Bronchial epithelial cell (primary cell): Measurements from ENCODE around the gene EN2. TPM values are rescaled to one million over a fixed set of nuclear protein-coding genes. Genes with fewer than 3 reads are reported as not detected.

Experiments used
- DNase-seq: peaks from one replicate; pipeline ENCODE4 v3.0.0-alpha.2; 2010; ENCODE audit warnings: low read depth
- FAIRE-seq: peaks from 2 replicates; lab custom pipeline; 2011; peaks lifted over from hg19 to GRCh38; lab: Jason Lieb, UNC
- H3K27me3 ChIP-seq: 2 replicates; pipeline ENCODE4 v1.5.1; 2011; ENCODE audit warnings: low read length; ENCODE audit not compliant: control insufficient read depth, insufficient read depth
- H3K36me3 ChIP-seq: 2 replicates; pipeline ENCODE4 v1.5.1; 2011; ENCODE audit warnings: low read length; ENCODE audit not compliant: control insufficient read depth, insufficient read depth
- H3K4me3 ChIP-seq: 2 replicates; pipeline ENCODE4 v1.5.1; 2011; ENCODE audit warnings: mild to moderate bottlenecking, low read depth, low read length, control low read depth
- total RNA-seq: library from RNA; depleted of rRNA; stranded (reverse); fragments of >200 nt; gene quantifications from 2 replicates; pipeline ENCODE4 v1.2.1, GENCODE V29; 2014
- TF ChIP-seq, protein P1 (sequence below): IDR thresholded peaks from 2 replicates; pipeline ENCODE4 v1.5.1; 2011; ENCODE audit warnings: mild to moderate bottlenecking, moderate library complexity, low read length, control low read depth, inconsistent platforms; ENCODE audit not compliant: insufficient read depth, severe bottlenecking

EN2 gene
- total RNA-seq, 1 donor from 2014 or later: not detected

DNA sequence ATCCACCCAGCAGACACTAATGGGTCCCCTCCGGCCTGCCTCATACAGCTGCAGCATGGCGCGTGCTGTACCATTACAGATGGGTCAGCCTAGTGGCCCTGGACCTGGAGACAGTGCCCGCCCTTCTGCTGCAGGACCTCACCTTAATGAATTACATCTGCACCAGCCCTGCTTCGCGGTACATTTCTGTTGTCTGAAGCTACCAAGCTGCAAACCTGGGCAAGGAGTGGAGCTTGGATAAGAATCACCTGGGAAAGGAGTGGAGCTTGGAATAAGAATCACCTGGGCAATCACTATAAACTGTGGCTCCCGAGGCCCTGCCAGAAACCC is 33.0 kb upstream of the EN2 start:
- no peak for FAIRE-seq
- no peaks in the 10 kb centered on the region for H3K27me3 ChIP-seq

DNA sequence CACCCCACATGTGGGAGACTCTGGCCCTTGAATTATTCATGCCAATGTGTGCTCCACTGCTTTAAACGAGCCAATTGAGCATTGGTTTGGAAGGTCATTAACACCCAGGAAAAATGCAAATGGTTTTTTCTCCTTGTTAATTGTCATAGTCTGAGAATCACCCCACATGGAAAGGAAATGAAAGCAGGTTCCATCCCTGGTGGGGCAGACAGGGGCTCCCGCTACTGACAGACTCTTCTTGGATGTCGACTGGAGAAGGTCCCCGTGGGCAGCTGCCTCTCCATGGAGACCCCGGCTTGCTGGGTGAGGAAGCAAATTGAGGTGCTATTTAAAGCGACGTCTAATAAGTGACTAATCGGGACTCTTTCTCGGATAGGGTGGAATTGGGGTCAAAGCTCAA is 32.0 kb upstream of the EN2 start:
- no peak for DNase-seq
- Histone ChIP-seq H3K4me3 (no peak overlapping the region), H3K27me3 (no peaks in the 10 kb centered on the region), H3K36me3 (no peaks in the 10 kb centered on the region)
- no peak for FAIRE-seq
- TF ChIP-seq, protein P1, sequence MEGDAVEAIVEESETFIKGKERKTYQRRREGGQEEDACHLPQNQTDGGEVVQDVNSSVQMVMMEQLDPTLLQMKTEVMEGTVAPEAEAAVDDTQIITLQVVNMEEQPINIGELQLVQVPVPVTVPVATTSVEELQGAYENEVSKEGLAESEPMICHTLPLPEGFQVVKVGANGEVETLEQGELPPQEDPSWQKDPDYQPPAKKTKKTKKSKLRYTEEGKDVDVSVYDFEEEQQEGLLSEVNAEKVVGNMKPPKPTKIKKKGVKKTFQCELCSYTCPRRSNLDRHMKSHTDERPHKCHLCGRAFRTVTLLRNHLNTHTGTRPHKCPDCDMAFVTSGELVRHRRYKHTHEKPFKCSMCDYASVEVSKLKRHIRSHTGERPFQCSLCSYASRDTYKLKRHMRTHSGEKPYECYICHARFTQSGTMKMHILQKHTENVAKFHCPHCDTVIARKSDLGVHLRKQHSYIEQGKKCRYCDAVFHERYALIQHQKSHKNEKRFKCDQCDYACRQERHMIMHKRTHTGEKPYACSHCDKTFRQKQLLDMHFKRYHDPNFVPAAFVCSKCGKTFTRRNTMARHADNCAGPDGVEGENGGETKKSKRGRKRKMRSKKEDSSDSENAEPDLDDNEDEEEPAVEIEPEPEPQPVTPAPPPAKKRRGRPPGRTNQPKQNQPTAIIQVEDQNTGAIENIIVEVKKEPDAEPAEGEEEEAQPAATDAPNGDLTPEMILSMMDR: no peak

More for the DNA sequence above, 33.0 kb upstream of the EN2 start:
- no peak for DNase-seq
- H3K36me3 ChIP-seq: no peaks in the 10 kb centered on the region
- no peak overlapping the region for H3K4me3 ChIP-seq
- TF ChIP-seq, protein P1: no peak

DNA sequence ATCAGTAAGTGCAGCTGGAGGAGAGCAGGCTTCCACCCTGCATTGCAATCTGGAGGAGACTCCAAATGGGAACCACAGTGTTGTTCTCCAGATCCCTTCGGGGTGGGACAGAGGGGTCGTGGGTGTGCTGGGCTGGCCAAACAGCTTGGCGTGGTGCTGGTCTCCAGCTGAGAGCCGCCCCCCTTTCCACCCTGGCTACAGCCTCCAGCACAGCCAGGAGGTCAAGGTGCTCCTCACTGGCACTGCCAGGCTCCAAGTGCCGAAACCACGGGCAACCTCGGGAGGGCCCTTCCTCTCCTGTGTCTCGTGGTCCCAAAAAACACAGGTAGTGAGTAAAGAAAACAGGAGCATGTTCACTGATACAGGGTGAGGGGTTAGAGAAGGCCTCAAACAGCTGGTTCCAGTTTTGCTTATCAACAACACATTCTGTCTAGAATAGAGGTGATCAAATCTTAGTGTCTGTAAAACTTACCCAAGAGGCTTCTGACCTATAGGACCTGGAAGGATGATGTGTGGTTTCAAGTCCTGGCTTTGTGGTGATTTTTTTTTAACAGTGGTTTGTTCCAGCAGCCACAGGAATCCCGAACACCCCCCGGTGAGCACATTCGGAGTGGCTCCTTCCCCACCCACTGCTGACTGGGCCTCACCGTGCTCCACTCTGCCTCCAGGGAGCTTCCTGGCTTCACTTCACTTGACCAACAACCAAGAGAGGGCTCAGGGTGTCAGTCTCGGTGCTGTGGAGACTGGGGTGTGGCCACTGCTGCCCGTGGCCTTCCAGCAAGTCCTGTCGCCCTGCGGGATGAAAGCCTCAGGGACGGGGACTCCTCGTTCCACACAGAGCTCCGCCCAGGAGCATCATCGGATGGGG is 31.2 kb upstream of the EN2 start:
- no peaks in the 10 kb centered on the region for H3K27me3 ChIP-seq

DNA sequence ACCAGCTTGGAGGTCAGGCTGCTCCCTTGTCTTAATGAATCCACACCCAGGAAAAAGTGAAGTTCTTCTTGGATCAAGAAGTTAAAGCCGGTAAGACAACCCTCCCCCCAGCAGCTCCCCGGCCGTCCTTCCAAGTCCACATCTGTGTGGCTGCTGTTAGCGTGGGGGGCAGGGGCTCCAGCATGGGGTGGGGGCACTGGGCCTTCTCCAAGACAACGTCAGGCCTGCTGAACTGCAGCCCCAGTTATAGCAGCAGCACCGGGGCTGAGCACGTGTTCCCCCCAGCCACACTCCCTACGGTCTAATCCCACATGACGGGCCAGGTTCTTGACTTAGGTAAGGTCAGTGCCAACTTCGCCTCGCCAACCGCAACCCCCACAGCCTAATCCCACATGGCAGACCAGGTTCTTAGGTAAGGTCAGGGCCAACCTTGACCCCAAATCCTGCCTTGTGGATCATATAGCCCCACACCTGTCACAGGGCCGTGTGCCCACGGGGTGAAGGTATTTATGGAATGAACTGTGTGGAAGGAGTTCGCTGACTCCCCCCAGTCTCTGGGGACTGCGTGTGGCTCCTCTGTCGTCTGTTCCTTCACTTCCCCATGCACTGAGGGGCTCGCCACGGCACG is 30.4 kb upstream of the EN2 start:
- Histone ChIP-seq H3K4me3 (no peak overlapping the region), H3K36me3 (no peaks in the 10 kb centered on the region), H3K27me3 (no peaks in the 10 kb centered on the region)
- FAIRE-seq: no peak
- DNase-seq: no peak
- TF ChIP-seq, protein P1: no peak

More for the DNA sequence above, 31.2 kb upstream of the EN2 start:
- no peak overlapping the region for H3K4me3 ChIP-seq
- FAIRE-seq: no peak
- TF ChIP-seq, protein P1: no peak
- DNase-seq: no peak
- H3K36me3 ChIP-seq: no peaks in the 10 kb centered on the region

DNA sequence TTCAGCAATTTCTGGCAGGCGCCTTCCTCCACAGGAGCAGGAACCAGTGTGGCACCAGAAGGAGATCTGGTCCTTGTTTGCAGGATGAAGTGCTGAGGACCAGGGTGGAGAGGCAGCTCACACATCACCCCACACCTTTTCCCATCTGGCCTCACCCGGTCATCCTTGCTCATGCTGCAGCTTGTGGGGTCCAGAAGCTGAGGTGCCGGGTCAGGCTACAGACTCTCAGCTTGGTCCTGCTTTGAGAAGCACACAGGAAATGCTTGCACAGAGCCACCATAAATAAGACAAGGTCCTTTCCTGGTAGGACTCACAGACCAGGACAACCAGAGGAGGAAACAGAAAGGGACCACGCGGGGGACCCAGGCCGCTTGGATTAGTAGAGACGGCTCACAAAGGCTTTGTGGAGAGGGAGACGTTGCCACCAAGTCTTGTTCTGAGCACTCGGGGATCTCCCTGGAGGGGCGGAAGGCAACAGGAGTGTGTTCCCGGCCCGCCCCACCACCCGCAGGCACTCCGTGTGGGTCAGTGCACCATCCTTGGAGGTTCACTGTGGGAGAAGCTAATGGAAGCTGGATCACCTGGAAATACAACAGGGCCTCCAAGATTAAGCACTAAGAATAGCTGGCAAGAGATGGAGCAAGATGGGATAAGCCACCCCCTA is 29.6 kb upstream of the EN2 start:
- H3K27me3 ChIP-seq: no peaks in the 10 kb centered on the region

More for the DNA sequence above, 29.6 kb upstream of the EN2 start:
- H3K4me3 ChIP-seq: no peak overlapping the region
- no peak for FAIRE-seq
- DNase-seq: no peak
- TF ChIP-seq, protein P1: no peak
- no peaks in the 10 kb centered on the region for H3K36me3 ChIP-seq
